T-helper 9 cell (primary cell): ENCODE data around the gene CCNA2.

ENCODE experiments used
- DNase-seq: peaks from one replicate; pipeline ENCODE4 v3.0.0-alpha.2; 2020
- total RNA-seq, 2 donors: gene quantifications; one replicate each; lab custom pipeline; 2026; lab: John Stamatoyannopoulos, UW

The CCNA2 gene
- 0 to 2.1 reads per million in 2 donors for total RNA-seq

- DNase-seq: peak; percentile 93
Observed at GRCh38 chr4:121823505-121824170, at the start of gene CCNA2. Gene CCNA2, minus strand, starts transcription at chr4:121823883. Its CDS starts 255 bp downstream, at chr4:121823628.

GRCh38 chr4:121869841-121870822, 46.4 kb upstream of the CCNA2 start, which contains the start of gene BBS7:
Gene BBS7, minus strand, starts transcription at chr4:121870474. Its CDS starts 161 bp downstream, at chr4:121870313.
- peak; percentile 93 for DNase-seq

- no peak for DNase-seq
Observed at GRCh38 chr4:121863799-121864198, 40.1 kb upstream of the CCNA2 start.

GRCh38 chr4:121861426-121861825, 37.7 kb upstream of the CCNA2 start:
- DNase-seq: no peak

- no peak for DNase-seq
Observed at GRCh38 chr4:121860121-121860520, 36.4 kb upstream of the CCNA2 start.

GRCh38 chr4:121851354-121851753, 27.7 kb upstream of the CCNA2 start:
- no peak for DNase-seq

GRCh38 chr4:121846662-121847061, 23.0 kb upstream of the CCNA2 start:
- DNase-seq: no peak

GRCh38 chr4:121842862-121843261, 19.2 kb upstream of the CCNA2 start:
- no peak for DNase-seq

GRCh38 chr4:121838136-121838535, 14.5 kb upstream of the CCNA2 start:
- no peak for DNase-seq

- no peak for DNase-seq
Observed at GRCh38 chr4:121829511-121829910, 5.8 kb upstream of the CCNA2 start.

- DNase-seq: no peak
Observed at GRCh38 chr4:121827853-121828252, 4.2 kb upstream of the CCNA2 start.

GRCh38 chr4:121824950-121825349, 1.3 kb upstream of the CCNA2 start:
- no peak for DNase-seq

- no peak for DNase-seq
Observed at GRCh38 chr4:121824171-121824527, 466 bp upstream of the CCNA2 start.

- peak; percentile 10 for DNase-seq
Observed at GRCh38 chr4:121822796-121823504, 733 bp downstream of the CCNA2 start.

GRCh38 chr4:121822047-121822446, 1.6 kb downstream of the CCNA2 start:
- DNase-seq: no peak

- no peak for DNase-seq
Observed at GRCh38 chr4:121819216-121819965, 4.3 kb downstream of the CCNA2 start.

GRCh38 chr4:121818215-121818614, 5.5 kb downstream of the CCNA2 start:
- no peak for DNase-seq

- no peak for DNase-seq
Observed at GRCh38 chr4:121817701-121818100, 6.0 kb downstream of the CCNA2 start.

- no peak for DNase-seq
Observed at GRCh38 chr4:121817006-121817405, 6.7 kb downstream of the CCNA2 start.

- no peak for DNase-seq
Observed at GRCh38 chr4:121814756-121815155, 8.9 kb downstream of the CCNA2 start.

GRCh38 chr4:121811122-121811521, 12.6 kb downstream of the CCNA2 start:
- no peak for DNase-seq

GRCh38 chr4:121806411-121806810, 17.3 kb downstream of the CCNA2 start:
- DNase-seq: no peak
